ENCODE measurements around the gene CREM. TPM values are rescaled to one million over a fixed set of nuclear protein-coding genes. Genes with fewer than 3 reads are reported as not detected.

Gene CREM
- total and polyA plus RNA-seq, 7 donors, result 25.9 to 76.0 (median 37.5) TPM

DNA sequence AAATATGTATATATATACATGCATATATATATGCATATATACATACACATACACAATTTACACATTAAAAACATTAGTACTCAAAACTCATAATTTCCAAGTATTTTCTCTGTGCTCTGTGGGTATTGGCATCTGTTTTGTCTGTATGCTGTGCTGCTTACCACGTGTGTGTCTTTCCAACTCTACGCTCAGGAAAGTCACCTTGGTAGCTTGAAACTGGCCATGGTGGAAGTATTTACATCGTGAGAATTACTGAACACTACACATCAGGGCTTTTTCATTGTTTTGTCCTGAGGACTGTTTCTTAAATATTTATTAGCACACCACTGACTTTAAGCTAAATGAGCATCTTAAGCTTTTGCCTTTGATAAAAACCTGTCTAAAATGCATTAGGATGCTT, 79.6 kb downstream of the CREM start:
- peaks cover 0 to 7% (median 3%) of the 10 kb centered on the region in 4 donors for H3K4me1 ChIP-seq
- no peaks in the 10 kb centered on the region for H3K27me3 ChIP-seq
- no peak overlapping the region for H3K27ac ChIP-seq
- H3K36me3 ChIP-seq, result peaks cover 0 to 4% (median 0%) of the 10 kb centered on the region in 4 donors
- TF ChIP-seq POLR2AphosphoS5 (IDR thresholded peaks at IDR 0.05) (no peak), EP300 (IDR thresholded peaks at IDR 0.05) (no peak), POLR2A (IDR thresholded peaks at IDR 0.05) (no peak)
- TF ChIP-seq, protein P1, sequence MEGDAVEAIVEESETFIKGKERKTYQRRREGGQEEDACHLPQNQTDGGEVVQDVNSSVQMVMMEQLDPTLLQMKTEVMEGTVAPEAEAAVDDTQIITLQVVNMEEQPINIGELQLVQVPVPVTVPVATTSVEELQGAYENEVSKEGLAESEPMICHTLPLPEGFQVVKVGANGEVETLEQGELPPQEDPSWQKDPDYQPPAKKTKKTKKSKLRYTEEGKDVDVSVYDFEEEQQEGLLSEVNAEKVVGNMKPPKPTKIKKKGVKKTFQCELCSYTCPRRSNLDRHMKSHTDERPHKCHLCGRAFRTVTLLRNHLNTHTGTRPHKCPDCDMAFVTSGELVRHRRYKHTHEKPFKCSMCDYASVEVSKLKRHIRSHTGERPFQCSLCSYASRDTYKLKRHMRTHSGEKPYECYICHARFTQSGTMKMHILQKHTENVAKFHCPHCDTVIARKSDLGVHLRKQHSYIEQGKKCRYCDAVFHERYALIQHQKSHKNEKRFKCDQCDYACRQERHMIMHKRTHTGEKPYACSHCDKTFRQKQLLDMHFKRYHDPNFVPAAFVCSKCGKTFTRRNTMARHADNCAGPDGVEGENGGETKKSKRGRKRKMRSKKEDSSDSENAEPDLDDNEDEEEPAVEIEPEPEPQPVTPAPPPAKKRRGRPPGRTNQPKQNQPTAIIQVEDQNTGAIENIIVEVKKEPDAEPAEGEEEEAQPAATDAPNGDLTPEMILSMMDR (IDR thresholded peaks at IDR 0.05), result no peak
- no peak overlapping the region for H3K4me3 ChIP-seq
- intact Hi-C loops (cut with DNase I), result no loop called here
- H3K9me3 ChIP-seq, result no peaks in the 10 kb centered on the region
- 91 to 94% methylated on average over 3 of the region's 3 CpGs for WGBS, 2 donors
- no peak for DNase-seq

DNA sequence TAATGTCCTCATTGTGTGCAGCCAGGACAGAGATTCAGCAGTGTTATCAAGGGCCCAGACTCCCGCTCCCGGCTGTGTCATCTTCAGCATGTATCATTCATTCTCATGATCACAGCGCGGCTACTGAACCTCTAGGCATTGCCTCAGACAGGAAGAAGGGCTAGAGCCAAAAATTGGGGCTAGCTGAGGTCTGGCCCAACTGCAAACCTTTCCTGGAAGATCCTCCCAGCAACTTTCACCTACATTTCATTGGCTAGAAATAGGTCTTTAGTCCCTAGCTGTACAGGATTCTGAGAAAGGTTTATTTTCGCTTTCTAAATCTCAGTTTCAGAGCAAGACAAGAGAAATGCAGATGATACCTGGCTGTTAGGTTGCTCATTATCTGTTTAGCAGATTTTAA, 81.9 kb downstream of the CREM start:
- DNase-seq, result no peak
- Histone ChIP-seq H3K27me3 (no peaks in the 10 kb centered on the region), H3K27ac (peak overlapping the region in 1 of 4 donors; percentile 9), H3K9me3 (no peaks in the 10 kb centered on the region), H3K36me3 (peaks cover 0 to 4% (median 0%) of the 10 kb centered on the region in 4 donors), H3K4me3 (no peak overlapping the region), H3K4me1 (peaks cover 0 to 16% (median 9%) of the 10 kb centered on the region in 4 donors)
- intact Hi-C loops (cut with DNase I), result no loop called here
- WGBS, 2 donors, result 91 to 92% methylated on average over 5 of the region's 5 CpGs
- TF ChIP-seq POLR2AphosphoS5 (IDR thresholded peaks at IDR 0.05) (no peak), EP300 (IDR thresholded peaks at IDR 0.05) (no peak), POLR2A (IDR thresholded peaks at IDR 0.05) (no peak)
- TF ChIP-seq, protein P1 (IDR thresholded peaks at IDR 0.05), result no peak

DNA sequence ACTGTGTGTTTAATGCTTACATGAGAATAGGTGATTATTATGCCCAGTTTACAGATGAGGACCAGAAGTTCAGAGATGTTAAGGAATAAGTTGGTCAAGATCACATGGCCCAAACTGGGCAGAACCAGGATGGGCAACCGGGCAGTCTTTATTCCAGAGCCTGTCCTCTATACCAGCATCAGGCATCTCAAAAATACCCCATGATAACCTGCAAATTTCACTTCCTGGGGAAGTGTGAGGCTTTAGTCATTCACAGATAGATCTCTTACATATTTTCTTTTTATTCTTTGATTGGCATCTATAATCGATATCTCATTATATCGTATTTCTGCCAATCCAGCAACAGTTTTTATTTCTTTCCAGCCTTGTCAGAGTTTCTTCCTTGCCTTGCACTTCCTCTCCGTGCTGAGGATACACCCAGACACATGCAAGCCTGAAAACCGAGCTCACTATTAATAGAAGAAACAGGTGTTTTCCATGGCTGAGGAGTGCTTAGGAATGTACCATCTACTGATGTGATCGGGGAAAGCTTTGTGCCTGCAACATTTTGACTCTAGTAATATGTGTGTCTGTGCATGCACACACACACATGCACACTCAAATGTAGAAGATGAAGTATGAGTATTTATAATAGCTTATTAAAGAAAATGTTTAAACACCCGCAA, 82.4 kb downstream of the CREM start:
- Histone ChIP-seq H3K27ac (peak overlapping the region in 1 of 4 donors; percentile 9), H3K27me3 (no peaks in the 10 kb centered on the region), H3K9me3 (no peaks in the 10 kb centered on the region), H3K36me3 (peaks cover 0 to 4% (median 0%) of the 10 kb centered on the region in 4 donors), H3K4me1 (peaks cover 0 to 16% (median 9%) of the 10 kb centered on the region in 4 donors), H3K4me3 (no peak overlapping the region)
- TF ChIP-seq POLR2A (IDR thresholded peaks at IDR 0.05) (no peak), POLR2AphosphoS5 (IDR thresholded peaks at IDR 0.05) (no peak), EP300 (IDR thresholded peaks at IDR 0.05) (no peak)
- TF ChIP-seq, protein P1 (IDR thresholded peaks at IDR 0.05), result no peak
- DNase-seq, result no peak
- intact Hi-C loops (cut with DNase I), result no loop called here
- WGBS, 2 donors, result 67 to 92% methylated on average over 7 of the region's 7 CpGs

DNA sequence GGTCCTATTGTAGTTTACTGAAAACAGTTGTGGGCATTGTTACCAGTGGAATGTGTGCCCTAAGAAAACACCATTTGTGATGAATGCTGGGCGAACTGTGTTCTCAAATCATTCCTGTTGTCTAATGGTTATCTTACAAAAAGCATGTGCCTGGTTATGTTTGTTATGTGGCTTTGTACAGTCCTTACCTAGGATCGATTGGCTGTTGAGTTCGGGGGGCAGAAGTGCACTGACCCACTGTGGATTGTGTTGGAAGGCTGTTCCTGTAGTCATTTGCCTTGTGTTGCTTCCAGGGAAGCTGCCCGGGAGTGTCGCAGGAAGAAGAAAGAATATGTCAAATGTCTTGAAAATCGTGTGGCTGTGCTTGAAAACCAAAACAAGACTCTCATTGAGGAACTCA, 84.3 kb downstream of the CREM start:
- H3K4me1 ChIP-seq, result peaks cover 0 to 12% (median 9%) of the 10 kb centered on the region in 4 donors
- intact Hi-C loops (cut with DNase I), result no loop called here

More for the DNA sequence above, 84.3 kb downstream of the CREM start:
- DNase-seq, result no peak
- Histone ChIP-seq H3K36me3 (peaks cover 0 to 4% (median 0%) of the 10 kb centered on the region in 4 donors), H3K4me3 (no peak overlapping the region), H3K27me3 (no peaks in the 10 kb centered on the region), H3K9me3 (no peaks in the 10 kb centered on the region), H3K27ac (peak overlapping the region in 2 of 4 donors; percentile 8 to 20)
- 81 to 85% methylated on average over 6 of the region's 6 CpGs for WGBS, 2 donors
- TF ChIP-seq POLR2A (IDR thresholded peaks at IDR 0.05), result no peak
- no peak for TF ChIP-seq POLR2AphosphoS5 (IDR thresholded peaks at IDR 0.05)
- TF ChIP-seq, protein P1 (IDR thresholded peaks at IDR 0.05), result no peak
- TF ChIP-seq EP300 (IDR thresholded peaks at IDR 0.05), result no peak

Data from sigmoid colon (tissue), 7 donors.